Common myeloid progenitor, CD34-positive (primary cell): Measurements from ENCODE around the gene TNRC6B.
A peak's percentile ranks its signal among the peaks of the same experiment; 100 is the strongest.
"Not testable (repeated sequence)": the region's sequence is repeated elsewhere in the genome, so short reads cannot be mapped to it uniquely, and the experiment has no call there.

ENCODE experiments used
- CTCF ChIA-PET: fragments of 350-600 bp; sonication (Branson Sonifier 250); formaldehyde crosslinking; loops from one replicate; lab custom pipeline; 2021; ENCODE audit warnings: antibody characterized with exemption; lab: Charles Lee
- POLR2A ChIA-PET: fragments of 350-600 bp; sonication (Branson Sonifier 250); formaldehyde crosslinking; loops from one replicate; lab custom pipeline; 2021; ENCODE audit warnings: antibody characterized with exemption; lab: Charles Lee
- DNase-seq, 3 donors: peaks; one replicate each; pipeline versions ENCODE4 v3.0.0 to v3.0.0-alpha.2; 2013
- H3K27ac ChIP-seq, 2 experiments: 1 replicate in 1 of 2; 2 replicates in 1 of 2; pipeline ENCODE4 v1.7.0; 2013; ENCODE audit warnings: inconsistent platforms in 2 of 2, low read length in 2 of 2, mild to moderate bottlenecking in 2 of 2, low read depth in 1 of 2, moderate library complexity in 1 of 2; ENCODE audit not compliant: severe bottlenecking in 2 of 2, insufficient read depth in 1 of 2, poor library complexity in 1 of 2
- H3K27me3 ChIP-seq, 5 experiments: replicated peaks in 2 of 5; 1 replicate in 3 of 5; 2 replicates in 2 of 5; pipeline versions ENCODE4 v1.6.1 to v1.7.0; 2013; ENCODE audit warnings: low read length in 4 of 5, mild to moderate bottlenecking in 2 of 5, moderate library complexity in 2 of 5, inconsistent platforms in 1 of 5; ENCODE audit not compliant: insufficient read depth in 5 of 5, control insufficient read depth in 4 of 5
- H3K36me3 ChIP-seq, 4 experiments: 1 replicate in 2 of 4; 2 replicates in 2 of 4; pipeline versions ENCODE4 v1.6.1 to v1.7.0; 2013; ENCODE audit warnings: low read length in 3 of 4, control low read depth in 1 of 4, mild to moderate bottlenecking in 1 of 4; ENCODE audit not compliant: control insufficient read depth in 4 of 4, insufficient read depth in 4 of 4
- H3K4me1 ChIP-seq, 4 experiments: 1 replicate in 3 of 4; 2 replicates in 1 of 4; pipeline versions ENCODE4 v1.6.1 to v1.7.1; 2013; ENCODE audit warnings: low read length in 3 of 4, mild to moderate bottlenecking in 3 of 4, control low read depth in 1 of 4, inconsistent platforms in 1 of 4, moderate library complexity in 1 of 4; ENCODE audit not compliant: control insufficient read depth in 4 of 4, insufficient read depth in 4 of 4; ENCODE audit errors: control extremely low read depth in 1 of 4
- H3K4me3 ChIP-seq, 7 experiments: 1 replicate in 4 of 7; 2 replicates in 3 of 7; pipeline versions ENCODE4 v1.5.1 to v1.7.0; 2013; ENCODE audit warnings: mild to moderate bottlenecking in 7 of 7, low read length in 6 of 7, moderate library complexity in 6 of 7, inconsistent platforms in 2 of 7, low read depth in 2 of 7, control low read depth in 1 of 7; ENCODE audit not compliant: insufficient read depth in 4 of 7, control insufficient read depth in 1 of 7; ENCODE audit errors: extremely low read depth in 1 of 7
- H3K9me3 ChIP-seq, 5 experiments: 1 replicate in 4 of 5; 2 replicates in 1 of 5; pipeline versions ENCODE4 v1.6.1 to v1.7.1; 2013; ENCODE audit warnings: low read length in 4 of 5, mild to moderate bottlenecking in 2 of 5, inconsistent platforms in 1 of 5, low read depth in 1 of 5, moderate library complexity in 1 of 5; ENCODE audit not compliant: control insufficient read depth in 4 of 5, insufficient read depth in 2 of 5; ENCODE audit errors: control extremely low read depth in 1 of 5
- WGBS: methylation state at CpG from one replicate; pipeline ENCODE4 v1.1.5; 2013; ENCODE audit not compliant: insufficient coverage; 5-methylcytosine and 5-hydroxymethylcytosine counted together

TNRC6B gene

DNA sequence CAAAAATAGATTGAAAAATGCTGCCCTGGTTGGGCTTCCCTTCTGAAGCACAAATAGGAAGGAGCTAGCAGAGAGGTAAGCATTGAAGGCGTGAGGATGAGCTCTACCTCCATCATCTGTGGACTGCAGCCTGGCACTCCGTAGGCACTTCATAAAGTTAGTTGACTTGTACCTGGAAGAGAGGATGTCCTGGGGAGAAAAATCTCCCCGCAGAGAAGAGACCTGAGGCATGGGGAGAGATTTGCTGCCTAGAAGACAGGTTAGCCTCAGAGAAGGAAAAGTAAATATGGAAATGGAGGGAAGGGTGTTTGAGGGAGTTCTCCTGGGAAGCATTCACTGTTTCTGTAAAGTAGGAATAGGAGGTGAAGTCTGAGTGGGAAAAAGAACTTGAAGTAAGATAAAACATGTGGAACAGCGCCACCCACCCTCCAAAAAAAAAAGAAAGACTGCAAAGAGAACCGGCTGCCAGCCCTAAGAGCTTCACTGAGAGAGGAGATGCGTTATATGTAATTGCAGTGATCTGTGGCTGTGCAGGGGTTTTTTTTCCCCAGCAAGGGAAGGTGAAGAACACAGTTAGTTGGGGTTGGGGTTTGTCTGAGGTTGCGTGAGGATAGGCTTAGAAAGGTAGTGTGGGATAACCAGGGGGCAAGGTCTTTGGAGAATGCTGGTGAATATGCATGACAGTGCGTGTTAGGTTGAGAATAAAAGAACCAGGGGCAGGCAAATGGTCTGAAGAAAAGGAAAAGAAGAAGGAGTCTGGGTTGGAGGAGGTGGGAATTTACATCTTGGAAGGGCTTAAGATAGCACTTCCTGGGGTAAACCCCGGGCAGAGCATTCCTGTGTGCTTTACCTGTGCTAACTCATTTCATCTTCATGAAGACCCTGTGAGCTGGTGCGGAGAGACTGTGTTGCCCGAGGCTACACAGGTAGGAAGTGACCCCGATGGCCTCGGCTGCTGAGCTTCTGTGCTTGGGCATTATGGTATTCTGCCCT lies 16.0 kb downstream of the TNRC6B start:
- DNase-seq: no peak
- H3K4me3 ChIP-seq: no peak overlapping the region
- POLR2A ChIA-PET: interaction anchor here (0.8 kb wide), 2 partner anchors 14 to 16 kb away, joined by 3 read pairs; partner anchors contain the start of gene TNRC6B
- CTCF ChIA-PET: interaction anchor here (0.7 to 2.3 kb wide), 7 partner anchors 9 to 146 kb away, joined by 3 to 8 read pairs (median 5); no protein-coding TSS in a partner anchor
- peaks cover 4 to 39% (median 18%) of the 10 kb centered on the region in 4 experiments for H3K4me1 ChIP-seq
- H3K27ac ChIP-seq: no peak overlapping the region
- H3K9me3 ChIP-seq: no peaks in the 10 kb centered on the region
- peaks cover 0 to 5% (median 0%) of the 10 kb centered on the region in 4 experiments for H3K36me3 ChIP-seq
- WGBS: 94% methylated on average over 10 of the region's 13 CpGs
- no peaks in the 10 kb centered on the region for H3K27me3 ChIP-seq

DNA sequence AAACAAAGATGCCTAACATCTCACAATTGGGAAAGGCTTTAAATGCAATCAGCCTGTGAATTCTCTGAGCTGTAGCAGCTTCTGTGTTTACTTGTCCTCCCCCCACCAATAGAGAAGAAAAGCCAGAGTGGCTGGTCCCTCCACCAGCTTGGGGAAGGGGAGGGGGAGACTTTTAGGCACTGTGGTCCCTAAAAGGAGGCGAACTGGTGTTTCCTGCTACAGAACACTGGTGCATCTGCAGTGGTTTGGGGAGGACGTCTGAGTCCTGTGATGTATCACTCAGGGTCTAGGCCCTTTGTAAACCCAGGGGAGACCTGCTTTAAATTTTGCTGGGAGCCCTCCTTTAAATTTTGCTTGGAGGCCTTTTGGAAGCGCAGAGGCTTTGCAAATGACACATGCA lies 16.9 kb downstream of the TNRC6B start:
- Histone ChIP-seq H3K36me3 (peaks cover 0 to 5% (median 0%) of the 10 kb centered on the region in 4 experiments), H3K27me3 (no peaks in the 10 kb centered on the region), H3K4me1 (peaks cover 4 to 39% (median 19%) of the 10 kb centered on the region in 4 experiments), H3K4me3 (no peak overlapping the region), H3K27ac (no peak overlapping the region), H3K9me3 (no peaks in the 10 kb centered on the region)
- POLR2A ChIA-PET: no interaction called here
- 67% methylated on average over 2 of the region's 3 CpGs for WGBS
- CTCF ChIA-PET: interaction anchor here (1.8 to 2.3 kb wide), 2 partner anchors 8 to 13 kb away, joined by 6 to 8 read pairs; no protein-coding TSS in a partner anchor
- DNase-seq: no peak

DNA sequence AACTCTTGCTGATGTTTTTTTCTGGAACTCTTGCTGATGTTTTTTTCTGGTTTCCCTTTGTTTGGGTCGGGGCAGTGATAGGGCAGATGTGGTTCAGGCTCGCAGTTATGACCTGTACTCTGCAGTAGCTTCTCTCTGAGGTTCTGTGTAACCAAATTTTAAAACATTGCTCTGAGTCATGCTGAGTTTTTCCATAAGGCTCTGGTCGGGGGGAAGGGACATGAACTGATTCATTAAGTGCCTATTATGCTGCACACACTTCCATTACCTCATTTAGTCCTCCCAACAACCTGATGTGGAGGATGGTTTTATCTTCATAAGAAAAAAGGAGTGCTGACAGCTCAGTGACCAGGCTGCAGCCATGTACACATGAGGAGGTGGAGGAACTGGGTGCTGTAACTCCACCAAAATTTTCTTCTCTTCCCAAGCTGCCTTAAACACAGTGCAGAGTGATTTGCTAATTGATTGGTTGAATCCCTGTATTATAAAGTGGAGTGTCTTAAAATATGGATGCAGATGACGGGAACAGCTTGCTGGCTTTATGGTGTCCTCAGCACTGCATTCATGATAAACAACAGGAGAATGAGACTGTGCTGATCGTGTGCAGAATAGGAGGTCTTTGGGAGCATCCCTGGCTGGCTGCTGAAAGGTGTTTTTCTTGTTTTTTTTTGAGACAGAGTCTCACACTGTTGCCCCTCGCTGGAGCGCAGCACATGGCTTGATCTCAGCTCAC lies 19.1 kb downstream of the TNRC6B start:
- H3K4me1 ChIP-seq: peaks cover 4 to 25% (median 18%) of the 10 kb centered on the region in 4 experiments
- H3K4me3 ChIP-seq: no peak overlapping the region
- POLR2A ChIA-PET: no interaction called here
- CTCF ChIA-PET: no interaction called here
- H3K36me3 ChIP-seq: no peaks in the 10 kb centered on the region
- no peaks in the 10 kb centered on the region for H3K27me3 ChIP-seq
- peak in 1 of 3 donors; percentile 42 for DNase-seq
- peak overlapping the region in 1 of 2 experiments; percentile 44 for H3K27ac ChIP-seq
- no peaks in the 10 kb centered on the region for H3K9me3 ChIP-seq
- 88% methylated on average over 4 of the region's 7 CpGs for WGBS

DNA sequence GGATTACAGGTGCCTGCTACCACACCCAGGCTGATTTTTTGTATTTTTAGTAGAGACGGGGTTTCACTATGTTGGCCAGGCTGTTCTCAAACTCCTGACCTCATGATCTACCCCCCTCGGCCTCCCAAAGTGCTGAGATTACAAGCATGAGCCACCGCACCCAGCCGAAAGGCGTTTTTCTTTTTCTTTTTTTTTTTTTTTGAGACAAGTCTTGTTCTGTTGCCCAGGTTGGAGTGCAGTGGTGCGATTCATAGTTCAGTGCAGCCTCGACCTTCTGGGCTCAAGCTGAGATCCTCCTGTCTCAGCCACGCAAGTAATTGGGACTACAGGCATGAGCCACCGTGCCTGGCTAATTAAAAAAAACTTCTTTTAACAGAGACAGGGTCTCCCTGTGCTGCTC lies 19.7 kb downstream of the TNRC6B start:
- H3K36me3 ChIP-seq, H3K27ac ChIP-seq, H3K27me3 ChIP-seq, H3K9me3 ChIP-seq, CTCF ChIA-PET, DNase-seq, POLR2A ChIA-PET, H3K4me3 ChIP-seq: not testable (repeated sequence)
- peaks cover 5 to 25% (median 18%) of the 10 kb centered on the region in 4 experiments for H3K4me1 ChIP-seq
- WGBS: 96% methylated on average over 5 of the region's 9 CpGs

DNA sequence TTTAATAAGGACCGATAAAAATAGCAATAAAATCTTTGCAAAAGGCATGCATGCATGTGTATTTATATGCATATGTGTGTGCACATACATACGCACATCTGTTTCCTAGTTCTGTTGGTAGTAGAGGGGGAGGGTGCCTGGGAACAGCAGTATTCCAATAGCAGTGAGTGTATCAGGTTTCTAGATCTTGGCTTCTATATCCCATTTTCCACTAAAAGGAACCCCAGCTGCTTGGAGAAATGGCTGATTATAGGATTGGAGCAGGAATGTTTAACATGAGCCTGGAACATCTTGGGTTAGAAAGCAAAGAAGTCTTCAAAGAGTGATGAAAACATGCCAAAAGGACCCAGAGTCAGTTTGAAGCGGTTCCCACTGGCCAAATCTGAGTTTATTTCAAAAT lies 21.0 kb downstream of the TNRC6B start:
- H3K9me3 ChIP-seq: no peaks in the 10 kb centered on the region
- H3K36me3 ChIP-seq: peaks cover 0 to 5% (median 0%) of the 10 kb centered on the region in 4 experiments
- H3K27me3 ChIP-seq: no peaks in the 10 kb centered on the region
- WGBS: 92% methylated on average over 2 of the region's 3 CpGs
- ChIA-PET POLR2A (no interaction called here), CTCF (no interaction called here)
- peaks cover 6 to 31% (median 22%) of the 10 kb centered on the region in 4 experiments for H3K4me1 ChIP-seq
- H3K27ac ChIP-seq: peak overlapping the region in 1 of 2 experiments; percentile 30
- no peak overlapping the region for H3K4me3 ChIP-seq
- DNase-seq: no peak

DNA sequence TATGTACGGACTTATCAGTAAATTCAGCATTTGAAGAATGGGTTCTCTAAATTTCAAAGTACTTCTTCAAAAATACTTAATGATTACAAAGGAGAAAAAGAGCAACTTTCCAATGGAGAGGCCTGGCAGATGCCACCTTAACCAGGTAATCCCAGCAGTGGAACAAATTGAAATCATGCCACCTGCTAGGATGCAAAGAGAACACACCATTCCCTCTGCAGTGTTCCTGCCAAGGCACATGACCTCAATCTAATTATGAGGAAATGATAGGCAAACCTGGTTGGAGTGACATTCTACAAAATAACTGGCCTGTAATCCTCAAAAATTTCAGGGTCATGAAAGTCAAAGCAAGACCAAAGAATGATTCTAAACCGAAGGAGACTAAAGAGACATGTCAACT lies 21.5 kb downstream of the TNRC6B start:
- POLR2A ChIA-PET: no interaction called here
- DNase-seq: no peak
- Histone ChIP-seq H3K9me3 (no peaks in the 10 kb centered on the region), H3K27ac (no peak overlapping the region), H3K36me3 (peaks cover 0 to 5% (median 0%) of the 10 kb centered on the region in 4 experiments), H3K27me3 (no peaks in the 10 kb centered on the region), H3K4me1 (peaks cover 6 to 26% (median 19%) of the 10 kb centered on the region in 4 experiments), H3K4me3 (no peak overlapping the region)
- WGBS: 100% methylated on average over 1 of the region's 2 CpGs
- CTCF ChIA-PET: no interaction called here
